Measurements from ENCODE around the gene BLVRA.
A peak's percentile ranks its signal among the peaks of the same experiment; 100 is the strongest.
"Not testable (repeated sequence)": the region's sequence is repeated elsewhere in the genome, so short reads cannot be mapped to it uniquely, and the experiment has no call there.

BLVRA gene

GRCh38 chr7:43758029-43758821, at the start of gene BLVRA:
Gene BLVRA, plus strand, starts transcription at chr7:43758680. Its CDS starts 12,479 bp downstream, at chr7:43771159.
- no peak for DNase-seq (ENCODE audit: low read depth)
- TF ChIP-seq CTCF (IDR thresholded peaks at IDR 0.05; ENCODE audit: control insufficient read depth, insufficient read depth, low read depth, low read length, missing control alignments), result no peak
- H3K4me3 ChIP-seq (ENCODE audit: control insufficient read depth, low read depth, low read length), result peak within 1 kb of the TSS; percentile 60

GRCh38 chr7:43711503-43711902, 47.0 kb upstream of the BLVRA start:
- TF ChIP-seq CTCF (IDR thresholded peaks at IDR 0.05; ENCODE audit: control insufficient read depth, insufficient read depth, low read depth, low read length, missing control alignments), result no peak
- no peak overlapping the region for H3K4me3 ChIP-seq (ENCODE audit: control insufficient read depth, low read depth, low read length)
- no peak for DNase-seq (ENCODE audit: low read depth)

GRCh38 chr7:43715966-43716365, 42.5 kb upstream of the BLVRA start:
- DNase-seq (ENCODE audit: low read depth); H3K4me3 ChIP-seq (ENCODE audit: control insufficient read depth, low read depth, low read length): not testable (repeated sequence)

GRCh38 chr7:43716598-43716997, 41.9 kb upstream of the BLVRA start:
- DNase-seq (ENCODE audit: low read depth), result no peak
- TF ChIP-seq CTCF (IDR thresholded peaks at IDR 0.05; ENCODE audit: control insufficient read depth, insufficient read depth, low read depth, low read length, missing control alignments), result no peak
- no peak overlapping the region for H3K4me3 ChIP-seq (ENCODE audit: control insufficient read depth, low read depth, low read length)

- TF ChIP-seq CTCF (IDR thresholded peaks at IDR 0.05; ENCODE audit: control insufficient read depth, insufficient read depth, low read depth, low read length, missing control alignments), result peak; percentile 46
- H3K4me3 ChIP-seq (ENCODE audit: control insufficient read depth, low read depth, low read length), result no peak overlapping the region
- no peak for DNase-seq (ENCODE audit: low read depth)
Measured at GRCh38 chr7:43721193-43721806, 37.2 kb upstream of the BLVRA start.

GRCh38 chr7:43723007-43723341, 35.5 kb upstream of the BLVRA start:
- no peak overlapping the region for H3K4me3 ChIP-seq (ENCODE audit: control insufficient read depth, low read depth, low read length)
- TF ChIP-seq CTCF (IDR thresholded peaks at IDR 0.05; ENCODE audit: control insufficient read depth, insufficient read depth, low read depth, low read length, missing control alignments), result no peak
- DNase-seq (ENCODE audit: low read depth), result no peak

GRCh38 chr7:43725251-43725650, 33.2 kb upstream of the BLVRA start:
- DNase-seq (ENCODE audit: low read depth), result no peak
- no peak overlapping the region for H3K4me3 ChIP-seq (ENCODE audit: control insufficient read depth, low read depth, low read length)
- no peak for TF ChIP-seq CTCF (IDR thresholded peaks at IDR 0.05; ENCODE audit: control insufficient read depth, insufficient read depth, low read depth, low read length, missing control alignments)

All from AG09309 (cell line).